ENCODE measurements around the gene EFCAB10.
"Not testable (repeated sequence)": the region's sequence is repeated elsewhere in the genome, so short reads cannot be mapped to it uniquely, and the experiment has no call there.

The EFCAB10 gene

GRCh38 chr7:105599080-105599479 is 17.8 kb upstream of the EFCAB10 start:
- DNase-seq (ENCODE audit: low read depth in 2 of 2): not testable (repeated sequence)

GRCh38 chr7:105596866-105597265 is 15.6 kb upstream of the EFCAB10 start:
- no peak for DNase-seq (ENCODE audit: low read depth in 2 of 2)

- no peak for DNase-seq (ENCODE audit: low read depth in 2 of 2)
These were observed 12.7 kb upstream of the EFCAB10 start for GRCh38 chr7:105594034-105594433.

- no peak for DNase-seq (ENCODE audit: low read depth in 2 of 2)
These were observed 10.2 kb upstream of the EFCAB10 start for GRCh38 chr7:105591522-105591921.

GRCh38 chr7:105590793-105591192 is 9.5 kb upstream of the EFCAB10 start:
- DNase-seq (ENCODE audit: low read depth in 2 of 2): no peak

GRCh38 chr7:105589356-105590077 is 8.2 kb upstream of the EFCAB10 start:
- peak in 1 of 2 donors; percentile 20 for DNase-seq (ENCODE audit: low read depth in 2 of 2)

GRCh38 chr7:105587909-105588635 is 6.8 kb upstream of the EFCAB10 start:
- DNase-seq (ENCODE audit: low read depth in 2 of 2): no peak

GRCh38 chr7:105585850-105586500 is 4.7 kb upstream of the EFCAB10 start:
- DNase-seq (ENCODE audit: low read depth in 2 of 2): no peak

GRCh38 chr7:105584165-105584564 is 2.9 kb upstream of the EFCAB10 start:
- no peak for DNase-seq (ENCODE audit: low read depth in 2 of 2)

GRCh38 chr7:105583061-105583460 is 1.8 kb upstream of the EFCAB10 start:
- DNase-seq (ENCODE audit: low read depth in 2 of 2): no peak

- no peak for DNase-seq (ENCODE audit: low read depth in 2 of 2)
These were observed 1.1 kb downstream of the EFCAB10 start for GRCh38 chr7:105580022-105580740.

GRCh38 chr7:105578496-105578895 is 2.8 kb downstream of the EFCAB10 start:
- DNase-seq (ENCODE audit: low read depth in 2 of 2): no peak

- no peak for DNase-seq (ENCODE audit: low read depth in 2 of 2)
These were observed 4.0 kb downstream of the EFCAB10 start for GRCh38 chr7:105577251-105577650.

GRCh38 chr7:105571891-105572290 is 9.4 kb downstream of the EFCAB10 start:
- DNase-seq (ENCODE audit: low read depth in 2 of 2): no peak

- no peak for DNase-seq (ENCODE audit: low read depth in 2 of 2)
These were observed 13.5 kb downstream of the EFCAB10 start for GRCh38 chr7:105567821-105568220.

GRCh38 chr7:105567024-105567423 is 14.3 kb downstream of the EFCAB10 start:
- DNase-seq (ENCODE audit: low read depth in 2 of 2): no peak

GRCh38 chr7:105565190-105565589 is 16.1 kb downstream of the EFCAB10 start:
- no peak for DNase-seq (ENCODE audit: low read depth in 2 of 2)

- DNase-seq (ENCODE audit: low read depth in 2 of 2): no peak
These were observed 21.4 kb downstream of the EFCAB10 start for GRCh38 chr7:105559926-105560325.

GRCh38 chr7:105538339-105538738 is 43.0 kb downstream of the EFCAB10 start:
- DNase-seq (ENCODE audit: low read depth in 2 of 2): no peak

- DNase-seq (ENCODE audit: low read depth in 2 of 2): no peak
These were observed 48.4 kb downstream of the EFCAB10 start for GRCh38 chr7:105532709-105533460.
